ENCODE measurements around the gene FAM184A. TPM values are rescaled to one million over a fixed set of nuclear protein-coding genes. Genes with fewer than 3 reads are reported as not detected.
A peak's percentile ranks its signal among the peaks of the same experiment; 100 is the strongest.
"Not testable (repeated sequence)": the region's sequence is repeated elsewhere in the genome, so short reads cannot be mapped to it uniquely, and the experiment has no call there.

The FAM184A gene
- total RNA-seq (2014; rRNA removed): 0.29 and 0.51 TPM in 2 replicates
- 0.04 TPM for polyA plus RNA-seq (2012)

DNA sequence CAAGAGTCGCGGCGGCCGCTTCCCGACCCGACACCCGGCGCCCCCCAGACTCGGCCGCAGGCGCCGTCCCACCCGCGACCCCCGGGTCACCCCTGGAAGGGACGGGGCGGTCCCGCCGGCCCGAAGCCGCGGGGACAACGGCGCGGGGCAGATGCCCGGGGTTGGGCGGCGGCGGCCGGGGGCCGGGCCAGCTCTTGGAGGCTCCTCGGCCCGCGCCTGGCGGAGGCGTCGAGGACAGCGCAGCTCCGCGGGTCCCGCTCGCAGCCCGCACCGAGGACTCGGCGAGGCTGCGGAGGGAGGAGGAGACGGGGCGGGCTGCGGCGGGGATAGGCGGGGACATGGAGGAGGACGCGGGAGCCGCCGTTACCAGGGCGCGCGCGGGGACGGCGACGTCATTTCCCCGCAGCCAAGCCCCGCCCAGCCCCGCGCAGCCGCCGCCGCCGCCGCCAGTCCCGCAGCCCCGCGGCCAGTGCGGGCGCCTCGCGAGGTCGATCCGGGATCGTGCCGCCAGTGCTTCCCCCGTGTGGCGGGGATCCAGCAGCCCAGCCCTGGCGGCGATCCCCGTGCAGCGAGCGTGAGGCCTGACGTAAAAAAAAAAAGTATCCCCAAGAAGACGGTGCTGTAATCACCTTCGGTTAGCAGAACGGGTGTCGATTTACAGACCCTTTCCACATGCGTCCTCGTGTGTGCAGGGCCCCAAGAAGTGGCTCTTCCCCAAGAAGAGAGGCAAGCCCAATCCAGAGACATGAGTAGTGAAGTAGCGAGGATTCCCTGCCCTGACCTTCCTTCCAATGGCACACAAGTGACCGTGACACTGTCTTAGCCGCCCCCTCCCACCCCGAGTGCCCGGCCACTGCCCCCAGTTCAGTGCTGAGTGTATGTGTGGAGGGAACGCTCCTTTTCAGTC lies at the start of gene FAM184A:
Gene FAM184A (minus strand): TSS at position 289 of the 907 bp plus-strand sequence. CDS start 365 bp downstream, outside the sequence.
- DNase-seq (ENCODE audit: low read depth): peak; percentile 42

GRCh38 chr6:119127627-119128026 lies 49.2 kb upstream of the FAM184A start:
- no peak for DNase-seq (ENCODE audit: low read depth)

- DNase-seq (ENCODE audit: low read depth): peak; percentile 49
Observed at GRCh38 chr6:119126826-119127225, 48.4 kb upstream of the FAM184A start.

- DNase-seq (ENCODE audit: low read depth): no peak
Observed at GRCh38 chr6:119126140-119126539, 47.7 kb upstream of the FAM184A start.

DNA sequence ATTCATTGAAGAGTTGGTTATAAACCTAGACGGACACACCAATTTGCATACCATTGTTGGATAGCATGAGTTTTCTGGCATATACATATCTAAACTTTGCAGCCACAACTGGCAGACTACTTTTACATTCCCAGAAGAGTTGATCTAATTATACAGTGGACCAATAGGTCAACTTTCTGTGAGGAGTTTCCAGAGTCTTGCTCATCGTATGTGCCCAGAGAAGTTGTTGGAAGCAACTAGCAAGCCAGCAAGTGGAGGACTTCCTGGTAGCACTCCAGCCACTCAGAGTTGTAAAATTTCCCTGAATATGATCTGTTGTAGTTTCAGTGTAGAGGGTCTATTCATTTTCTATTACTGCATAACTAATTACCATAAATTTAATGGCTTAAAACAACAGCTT lies 47.1 kb upstream of the FAM184A start:
- DNase-seq (ENCODE audit: low read depth): no peak

GRCh38 chr6:119124079-119124824 lies 45.8 kb upstream of the FAM184A start:
- DNase-seq (ENCODE audit: low read depth): no peak

DNA sequence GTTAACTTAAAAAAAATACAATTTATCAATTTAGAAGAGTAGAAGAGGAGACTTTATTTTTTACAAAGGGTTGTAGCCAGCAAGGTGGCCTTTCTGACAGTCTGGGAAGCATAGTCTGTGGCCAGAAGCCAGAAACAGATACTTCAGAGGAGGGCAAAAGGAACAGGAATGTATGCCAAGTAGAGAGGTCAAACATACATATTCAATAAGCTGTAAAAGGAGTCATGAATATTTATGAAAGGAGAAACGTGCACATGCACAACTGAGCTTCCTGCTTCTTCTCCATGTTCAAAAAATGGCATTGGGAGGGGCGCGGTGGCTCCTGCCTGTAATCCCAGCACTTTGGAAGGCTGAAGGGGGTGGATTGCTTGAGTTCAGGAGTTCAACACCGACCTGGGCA lies 43.9 kb upstream of the FAM184A start:
- no peak for DNase-seq (ENCODE audit: low read depth)

DNA sequence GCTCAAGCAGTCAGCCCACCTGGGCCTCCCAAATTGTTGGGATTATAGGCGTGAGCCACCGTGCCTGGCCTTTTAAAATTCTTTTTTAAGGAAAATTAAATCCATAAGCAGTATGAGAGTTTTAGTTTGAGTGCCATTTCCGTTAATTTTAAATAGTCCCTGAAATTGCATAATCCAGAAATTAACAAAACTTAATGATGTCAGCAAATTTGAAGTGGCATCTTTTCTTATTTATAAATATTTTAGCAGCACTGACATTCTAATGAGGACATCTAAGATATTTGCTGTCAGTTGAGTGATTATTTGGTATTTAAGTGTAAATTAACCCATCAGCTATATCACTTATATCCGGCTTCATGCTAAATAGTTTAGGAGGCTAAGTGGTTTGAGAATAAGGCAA lies 42.9 kb upstream of the FAM184A start:
- DNase-seq (ENCODE audit: low read depth): no peak

DNA sequence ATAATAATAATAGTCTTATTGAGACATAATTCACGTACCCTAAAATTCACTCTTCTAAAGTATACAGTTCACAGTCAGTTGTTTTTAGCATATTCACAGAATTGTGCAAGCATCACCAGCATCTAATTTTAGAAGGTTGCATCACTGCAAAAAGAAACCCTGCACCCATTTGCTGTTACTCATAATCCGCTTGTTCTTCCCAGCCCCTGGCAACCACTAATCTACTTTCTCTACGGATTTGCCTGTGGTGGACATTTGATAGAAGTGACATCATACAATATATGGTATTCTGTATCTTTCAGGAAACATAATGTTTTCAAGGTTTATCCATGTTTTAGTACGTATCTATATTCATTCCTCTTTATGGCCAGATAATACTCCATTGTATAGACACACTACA lies 41.5 kb upstream of the FAM184A start:
- peak; percentile 86 for DNase-seq (ENCODE audit: low read depth)

GRCh38 chr6:119119062-119119461 lies 40.6 kb upstream of the FAM184A start:
- not testable (repeated sequence) for DNase-seq (ENCODE audit: low read depth)

GRCh38 chr6:119116712-119117281 lies 38.3 kb upstream of the FAM184A start:
- no peak for DNase-seq (ENCODE audit: low read depth)

DNA sequence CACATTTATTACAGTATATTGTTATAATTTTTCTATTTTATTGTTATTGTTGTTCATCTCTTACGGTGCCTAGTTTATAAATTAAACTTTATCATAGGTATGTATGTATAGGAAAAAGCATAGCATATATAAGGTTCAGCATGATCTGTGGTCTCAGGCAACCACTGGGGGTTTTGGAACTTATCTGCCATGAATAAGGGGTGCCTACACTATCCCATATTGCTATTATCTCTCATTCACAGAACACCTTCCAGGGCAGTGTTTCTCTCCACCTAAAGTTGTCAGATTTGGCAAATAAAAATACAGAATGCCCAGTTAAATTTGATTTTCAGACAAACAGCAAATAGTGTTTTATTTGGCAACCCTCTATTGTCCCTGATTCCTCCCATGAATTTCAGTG lies 35.5 kb upstream of the FAM184A start:
- DNase-seq (ENCODE audit: low read depth): no peak

DNA sequence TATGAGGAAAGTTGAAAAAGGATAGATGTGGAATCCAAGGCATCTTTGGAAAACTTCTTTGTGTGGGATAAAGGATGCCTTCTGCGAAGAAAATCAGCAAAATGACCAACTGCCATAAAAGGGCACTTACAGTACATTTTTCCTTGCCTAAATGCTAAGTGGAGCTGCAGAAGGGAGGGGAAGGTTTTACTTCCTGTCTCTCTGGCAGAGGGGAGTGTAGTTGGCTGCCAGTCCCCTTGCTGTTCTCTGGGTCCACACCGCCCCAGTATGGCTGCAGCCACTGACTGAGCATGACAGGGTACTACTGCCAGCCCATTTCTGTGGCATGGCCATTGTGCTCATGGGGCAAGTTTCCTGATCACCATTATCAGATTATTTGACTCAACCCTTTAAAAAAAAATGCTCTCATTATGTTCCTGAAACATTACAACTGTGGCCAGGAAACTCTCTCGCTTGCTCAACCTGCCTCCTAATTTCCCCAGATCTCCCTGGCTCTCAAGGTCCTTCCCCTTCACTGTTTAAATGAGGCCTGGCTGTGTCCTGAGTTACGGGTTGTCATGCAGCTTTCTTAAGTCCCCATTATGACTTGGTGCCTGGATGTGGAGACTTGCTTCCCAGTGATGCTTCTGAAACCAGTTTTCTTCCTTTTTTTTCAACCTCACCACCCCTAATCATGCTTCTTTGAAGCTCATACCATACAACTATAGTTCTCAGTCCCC lies 34.5 kb upstream of the FAM184A start:
- DNase-seq (ENCODE audit: low read depth): no peak

GRCh38 chr6:119110601-119111548 lies 32.4 kb upstream of the FAM184A start:
- peak; percentile 46 for DNase-seq (ENCODE audit: low read depth)

DNA sequence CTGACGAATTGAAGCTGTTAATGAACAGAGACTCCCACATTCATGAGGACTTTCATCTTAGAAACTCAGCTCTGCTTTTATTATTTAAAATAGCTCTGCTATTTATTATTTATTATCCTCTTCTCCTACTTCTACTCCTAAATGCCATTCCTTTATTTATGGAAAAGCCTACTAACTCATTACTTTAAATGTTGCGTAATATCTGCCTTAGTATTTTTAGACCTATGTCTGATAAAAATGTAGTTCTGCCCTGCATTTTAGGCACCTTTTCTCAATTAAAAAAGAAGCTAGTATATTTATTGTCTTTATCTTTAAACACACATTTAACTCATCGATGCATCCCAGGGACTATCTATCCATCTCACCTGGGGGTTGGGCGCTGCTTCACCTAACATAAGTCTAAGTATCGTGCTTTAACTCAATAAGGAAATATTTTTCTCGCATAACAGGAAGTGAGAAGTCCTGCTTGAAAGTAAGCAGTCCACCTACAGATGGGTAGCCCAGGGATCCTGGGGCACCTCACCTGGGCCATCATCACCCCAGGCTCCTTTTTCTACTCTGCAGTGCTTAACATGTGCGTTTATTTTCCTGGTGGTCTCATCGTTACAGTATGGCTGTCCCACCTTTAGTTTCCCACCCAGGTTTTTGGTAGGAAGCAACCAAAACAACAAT lies 31.3 kb upstream of the FAM184A start:
- no peak for DNase-seq (ENCODE audit: low read depth)

GRCh38 chr6:119108076-119108475 lies 29.6 kb upstream of the FAM184A start:
- no peak for DNase-seq (ENCODE audit: low read depth)

GRCh38 chr6:119105282-119105681 lies 26.8 kb upstream of the FAM184A start:
- DNase-seq (ENCODE audit: low read depth): no peak

- no peak for DNase-seq (ENCODE audit: low read depth)
Observed at GRCh38 chr6:119102901-119103300, 24.4 kb upstream of the FAM184A start.

- DNase-seq (ENCODE audit: low read depth): no peak
Observed at GRCh38 chr6:119100115-119100514, 21.7 kb upstream of the FAM184A start.
